ENCODE results near the gene NAPG. TPM values are rescaled to one million over a fixed set of nuclear protein-coding genes. Genes with fewer than 3 reads are reported as not detected.

NAPG gene
- total and polyA plus RNA-seq, 9 of the 15 experiments (the other 6 are each of a cell fraction or from before 2014, with no cell fraction given) = 31.6 to 63.3 (median 50.9) TPM

GRCh38 chr18:10504723-10505122 is 21.1 kb upstream of the NAPG start (continued):
- TF ChIP-seq REST (IDR thresholded peaks at IDR 0.05; ENCODE audit: borderline replicate concordance) (no peak), REST (CRISPR knock-in tag; IDR thresholded peaks at IDR 0.05; ENCODE audit: low read depth) (no peak), ZNF146 (CRISPR knock-in tag; IDR thresholded peaks at IDR 0.05; ENCODE audit: unreplicated experiment) (no peak), USF1 (CRISPR knock-in tag; IDR thresholded peaks at IDR 0.05) (no peak), ZBTB40 (IDR thresholded peaks at IDR 0.05) (no peak), ZBTB40 (CRISPR knock-in tag; IDR thresholded peaks at IDR 0.05) (no peak)
